Neutrophil (primary cell): ENCODE data around the gene USP25.

ENCODE experiments used
- H3K27ac ChIP-seq: fragments of 200-600 bp; sonication (generic); 2 replicates; pipeline ENCODE4 v1.5.1; 2016; ENCODE audit warnings: mild to moderate bottlenecking, moderate library complexity
- H3K27me3 ChIP-seq: fragments of 200-600 bp; sonication (generic); 2 replicates; pipeline ENCODE4 v1.6.0; 2016; ENCODE audit warnings: mild to moderate bottlenecking
- H3K36me3 ChIP-seq: fragments of 200-600 bp; sonication (generic); 2 replicates; pipeline ENCODE4 v1.5.1; 2017
- H3K4me1 ChIP-seq, 2 experiments: fragments of 200-600 bp in 1 of 2; sonication (generic) in 1 of 2; 1 replicate in 1 of 2; 2 replicates in 1 of 2; pipeline versions ENCODE4 v1.5.1 to v1.6.1; 2013 to 2016; ENCODE audit warnings: low read depth in 1 of 2, low read length in 1 of 2, mild to moderate bottlenecking in 1 of 2, moderate library complexity in 1 of 2; ENCODE audit not compliant: control insufficient read depth in 1 of 2, insufficient read depth in 1 of 2
- H3K4me3 ChIP-seq, 2 experiments: fragments of 200-600 bp in 1 of 2; sonication (generic) in 1 of 2; 1 replicate in 1 of 2; 2 replicates in 1 of 2; pipeline ENCODE4 v1.5.1; 2013 to 2016; ENCODE audit warnings: low read depth in 1 of 2, low read length in 1 of 2, mild to moderate bottlenecking in 1 of 2, moderate library complexity in 1 of 2
- H3K9me3 ChIP-seq: fragments of 200-600 bp; sonication (generic); 2 replicates; pipeline ENCODE4 v1.5.1; 2016
- CTCF ChIP-seq: fragments of 200-600 bp; sonication (generic); IDR thresholded peaks from 2 replicates; pipeline ENCODE4 v1.5.1; 2016; ENCODE audit warnings: antibody characterized with exemption

USP25 gene

GRCh38 chr21:15826908-15827601 is 97.3 kb downstream of the USP25 start:
- no peak for TF ChIP-seq CTCF
- Histone ChIP-seq H3K4me3 (no peak overlapping the region), H3K27ac (no peak overlapping the region), H3K27me3 (no peaks in the 10 kb centered on the region), H3K4me1 (no peaks in the 10 kb centered on the region), H3K9me3 (no peaks in the 10 kb centered on the region), H3K36me3 (peaks cover 57% of the 10 kb centered on the region)

- Histone ChIP-seq H3K36me3 (peaks cover 83% of the 10 kb centered on the region), H3K27ac (no peak overlapping the region), H3K4me3 (no peak overlapping the region), H3K4me1 (no peaks in the 10 kb centered on the region), H3K27me3 (no peaks in the 10 kb centered on the region), H3K9me3 (no peaks in the 10 kb centered on the region)
- TF ChIP-seq CTCF: no peak
Observed at GRCh38 chr21:15831497-15831896, 101.7 kb downstream of the USP25 start.

GRCh38 chr21:15837645-15838044 is 107.9 kb downstream of the USP25 start:
- Histone ChIP-seq H3K4me1 (no peaks in the 10 kb centered on the region), H3K4me3 (no peak overlapping the region), H3K27ac (no peak overlapping the region), H3K9me3 (no peaks in the 10 kb centered on the region), H3K27me3 (no peaks in the 10 kb centered on the region), H3K36me3 (peaks cover 51% of the 10 kb centered on the region)
- TF ChIP-seq CTCF: no peak

- Histone ChIP-seq H3K9me3 (no peaks in the 10 kb centered on the region), H3K27me3 (no peaks in the 10 kb centered on the region), H3K4me1 (no peaks in the 10 kb centered on the region), H3K27ac (no peak overlapping the region), H3K4me3 (no peak overlapping the region), H3K36me3 (peaks cover 51% of the 10 kb centered on the region)
- no peak for TF ChIP-seq CTCF
Observed at GRCh38 chr21:15839026-15839425, 109.2 kb downstream of the USP25 start.

GRCh38 chr21:15839601-15840000 is 109.8 kb downstream of the USP25 start:
- no peaks in the 10 kb centered on the region for H3K27me3 ChIP-seq
- H3K27ac ChIP-seq: no peak overlapping the region
- peaks cover 52% of the 10 kb centered on the region for H3K36me3 ChIP-seq
- no peak overlapping the region for H3K4me3 ChIP-seq
- no peaks in the 10 kb centered on the region for H3K4me1 ChIP-seq
- TF ChIP-seq CTCF: no peak
- no peaks in the 10 kb centered on the region for H3K9me3 ChIP-seq
